RWPE1 (cell line): ENCODE measurements around the gene TMCO2.
"Not testable (repeated sequence)": the region's sequence is repeated elsewhere in the genome, so short reads cannot be mapped to it uniquely, and the experiment has no call there.

ENCODE experiments used
- CTCF ChIA-PET: fragments of 350-600 bp; sonication (Branson Sonifier 250); formaldehyde crosslinking; extraction: SDS; loops from one replicate; lab custom pipeline; 2021; lab: Yijun Ruan, JAX
- POLR2A ChIA-PET: fragments of 400-600 bp; formaldehyde crosslinking; extraction: SDS; loops from one replicate; lab custom pipeline; 2020; ENCODE audit warnings: antibody characterized with exemption; ENCODE audit not compliant: low non-redundant PET; lab: Yijun Ruan, JAX
- DNase-seq: peaks from one replicate; pipeline ENCODE4 v3.0.0; 2012; ENCODE audit warnings: low spot score
- H3K27ac ChIP-seq: fragments of 450-650 bp; 2 replicates; pipeline ENCODE4 v1.5.1; 2017
- CTCF ChIP-seq: fragments of 450-650 bp; conservative IDR thresholded peaks from 2 replicates; pipeline ENCODE4 v1.5.1; 2017; ENCODE audit warnings: low read depth, mild to moderate bottlenecking

The TMCO2 gene

GRCh38 chr1:40247655-40248054 lies at the start of gene TMCO2:
Gene TMCO2 (plus strand): TSS chr1:40247937. CDS start chr1:40247994, 57 bp downstream.
- no peak for DNase-seq
- no peak for TF ChIP-seq CTCF
- POLR2A ChIA-PET, result no interaction called here
- no peak within 1 kb of the TSS for H3K27ac ChIP-seq
- CTCF ChIA-PET, result interaction anchor here (0.6 to 0.7 kb wide), 2 partner anchors 83 to 104 kb away, joined by 3 read pairs; no protein-coding TSS in a partner anchor

- H3K27ac ChIP-seq, result no peak overlapping the region
- POLR2A ChIA-PET, result no interaction called here
- no peak for DNase-seq
- TF ChIP-seq CTCF, result no peak
- CTCF ChIA-PET, result no interaction called here
Observed at GRCh38 chr1:40199126-40199525, 48.6 kb upstream of the TMCO2 start.

- no peak overlapping the region for H3K27ac ChIP-seq
- ChIA-PET CTCF (interaction anchor here (0.6 kb wide), 1 partner anchor 83 kb away, joined by 3 read pairs; no protein-coding TSS in a partner anchor), POLR2A (no interaction called here)
- no peak for DNase-seq
- no peak for TF ChIP-seq CTCF
Observed at GRCh38 chr1:40204856-40205255, 42.9 kb upstream of the TMCO2 start.

- ChIA-PET POLR2A (no interaction called here), CTCF (interaction anchor here (0.6 kb wide), 1 partner anchor 50 kb away, joined by 3 read pairs; no protein-coding TSS in a partner anchor)
- DNase-seq, result no peak
- no peak overlapping the region for H3K27ac ChIP-seq
- TF ChIP-seq CTCF, result no peak
Observed at GRCh38 chr1:40210511-40211204, 37.1 kb upstream of the TMCO2 start.

- no peak overlapping the region for H3K27ac ChIP-seq
- no peak for DNase-seq
- CTCF ChIA-PET, result no interaction called here
- POLR2A ChIA-PET, result no interaction called here
- TF ChIP-seq CTCF, result no peak
Observed at GRCh38 chr1:40218333-40218732, 29.4 kb upstream of the TMCO2 start.

GRCh38 chr1:40221471-40221905 lies 26.2 kb upstream of the TMCO2 start:
- POLR2A ChIA-PET, CTCF ChIA-PET, DNase-seq, H3K27ac ChIP-seq: not testable (repeated sequence)
